Heart left ventricle (tissue), 13 donors: ENCODE measurements around the gene SIMC1.

Experiments
- CTCF ChIP-seq, 12 donors: fragments of 200-600 bp; sonication (generic) in 4 of 12; IDR thresholded peaks; one replicate each; pipeline versions ENCODE4 v1.5.0 to v1.8.0; 2018 to 2022; ENCODE audit warnings: antibody characterized with exemption in 12 of 12, mild to moderate bottlenecking in 5 of 12
- POLR2A ChIP-seq, 2 donors: fragments of 450-650 bp; IDR thresholded peaks; one replicate each; pipeline ENCODE4 v1.6.1; 2017; ENCODE audit warnings: antibody characterized with exemption in 2 of 2, mild to moderate bottlenecking in 2 of 2, moderate library complexity in 2 of 2
- donor health status: ischemic (EF 13 %, LVEDD 7.1; RV severe dilation, severe dysfunction).
- donor health status: DM: no; HTN: yes; CAD: no.
- donor health status: DM: no; HTN: no; CAD: no.
- donor health status: ischemic (EF 25% LVEDD 6.9; RV normal size, moderate dysfunction).
- donor health status: ischemic (EF 25% LVEDD 5.7; RV mildly dilated, moderate dysfunction).
- donor health status: ischemic (EF 35%, LVEDD 5.7; RV mildly dilated, moderate dysfunction).
- donor health status: nonischemic (EF 11% LVEDD 7.7; RV severe dilation, severe dysfunction).
- donor health status: DM: yes; HTN: yes; CAD: no.
- donor health status: PGD.
- donor health status: ischemic (EF 29% LVEDD 5.4; RV normal size, mild dysfunction).
- donor health status: nonischemic (EF 23%, LVEDD 6.1; RV moderate dilation, normal function).

- TF ChIP-seq CTCF (IDR thresholded peaks at IDR 0.05) (no peak), POLR2A (IDR thresholded peaks at IDR 0.05) (no peak)
Measured at GRCh38 chr5:176190886-176191755, 47.1 kb upstream of the SIMC1 start.
